Esophagus muscularis mucosa (tissue), 4 donors: Measurements from ENCODE around the gene CTNS. TPM values are rescaled to one million over a fixed set of nuclear protein-coding genes. Genes with fewer than 3 reads are reported as not detected.

Experiments
- DNase-seq: peaks from one replicate; pipeline ENCODE4 v3.0.0-alpha.2; 2017; ENCODE audit errors: extremely low spot score
- H3K27ac ChIP-seq, 4 donors: fragments of 200-600 bp; sonication (generic); replicated peaks in 1 of 4; 1 replicate in 3 of 4; 2 replicates in 1 of 4; pipeline ENCODE4 v1.5.1; 2016 to 2019; ENCODE audit warnings: mild to moderate bottlenecking in 1 of 4
- H3K27me3 ChIP-seq, 4 donors: fragments of 200-600 bp; sonication (generic); one replicate each; pipeline versions ENCODE4 v1.5.1 to v1.6.0; 2016 to 2019
- H3K36me3 ChIP-seq, 4 donors: fragments of 200-600 bp; sonication (generic); one replicate each; pipeline ENCODE4 v1.5.1; 2016 to 2019
- H3K4me1 ChIP-seq, 4 donors: fragments of 200-600 bp; sonication (generic); one replicate each; pipeline ENCODE4 v1.5.1; 2016 to 2019
- H3K4me3 ChIP-seq, 4 donors: fragments of 200-600 bp; sonication (generic); 1 replicate in 2 of 4; 2 replicates in 2 of 4; pipeline ENCODE4 v1.5.1; 2016 to 2019; ENCODE audit warnings: mild to moderate bottlenecking in 4 of 4, moderate library complexity in 1 of 4
- H3K9me3 ChIP-seq, 4 donors: fragments of 200-600 bp; sonication (generic); 1 replicate in 3 of 4; 2 replicates in 1 of 4; pipeline ENCODE4 v1.5.1; 2016 to 2019
- CTCF ChIP-seq, 3 experiments: fragments of 200-600 bp in 2 of 3; fragments of 450-650 bp in 1 of 3; sonication (generic) in 2 of 3; IDR thresholded peaks; one replicate each; pipeline ENCODE4 v1.5.1; 2017 to 2019; ENCODE audit warnings: antibody characterized with exemption in 3 of 3, mild to moderate bottlenecking in 2 of 3, moderate library complexity in 1 of 3
- EP300 ChIP-seq: sonication (generic); formaldehyde crosslinking; IDR thresholded peaks from one replicate; pipeline ENCODE4 v1.6.1; 2017; ENCODE audit warnings: antibody characterized with exemption
- POLR2A ChIP-seq: fragments of 450-650 bp; IDR thresholded peaks from one replicate; pipeline ENCODE4 v1.6.1; 2017; ENCODE audit warnings: antibody characterized with exemption, moderate library complexity, mild to moderate bottlenecking, low read depth
- POLR2AphosphoS5 ChIP-seq, 2 donors: sonication (generic); formaldehyde crosslinking; IDR thresholded peaks; one replicate each; pipeline ENCODE4 v1.6.1; 2017; ENCODE audit warnings: antibody characterized with exemption in 2 of 2
- WGBS: methylation state at CpG from one replicate; pipeline ENCODE4 v1.1.5; 2018; 5-methylcytosine and 5-hydroxymethylcytosine counted together
- intact Hi-C: fragments of 100-400 bp; cut with DNase I; formaldehyde crosslinking; loops from one replicate; pipeline ENCODE4 v1.15.1; 2023
- total RNA-seq, 4 donors: library from RNA; depleted of rRNA; stranded (reverse); fragments of >200 nt; gene quantifications; one replicate each; pipeline versions ENCODE4 v1.1.0 to v1.2.1, GENCODE V29; 2016

Gene CTNS
- total RNA-seq, 4 donors from 2014 or later = 10.4 to 20.3 (median 15.5) TPM

GRCh38 chr17:3689262-3690093, 52.9 kb downstream of the CTNS start:
- peaks cover 0 to 9% (median 3%) of the 10 kb centered on the region in 4 donors for H3K4me1 ChIP-seq
- WGBS = 93% methylated on average over 31 of the region's 44 CpGs
- DNase-seq = no peak
- no peak overlapping the region for H3K27ac ChIP-seq
- TF ChIP-seq POLR2AphosphoS5 (IDR thresholded peaks at IDR 0.05) (no peak), POLR2A (no peak), CTCF (IDR thresholded peaks at IDR 0.05) (no peak), EP300 (no peak)
- H3K36me3 ChIP-seq = no peaks in the 10 kb centered on the region
- H3K9me3 ChIP-seq = no peaks in the 10 kb centered on the region
- H3K27me3 ChIP-seq = peaks cover 0 to 70% (median 13%) of the 10 kb centered on the region in 4 donors
- H3K4me3 ChIP-seq = no peak overlapping the region
- intact Hi-C loops = no loop called here

GRCh38 chr17:3690094-3690715, 53.6 kb downstream of the CTNS start:
- WGBS = 82% methylated on average over 10 of the region's 22 CpGs
- intact Hi-C loops = no loop called here

GRCh38 chr17:3691617-3692067, 55.1 kb downstream of the CTNS start:
- no peak for DNase-seq
- Histone ChIP-seq H3K36me3 (no peaks in the 10 kb centered on the region), H3K4me3 (no peak overlapping the region), H3K9me3 (no peaks in the 10 kb centered on the region), H3K27ac (no peak overlapping the region), H3K4me1 (peaks cover 18 to 29% (median 23%) of the 10 kb centered on the region in 4 donors), H3K27me3 (peaks cover 0 to 81% (median 34%) of the 10 kb centered on the region in 4 donors)
- intact Hi-C loops = no loop called here
- WGBS = 79% methylated on average over 10 of the region's 16 CpGs
- TF ChIP-seq CTCF (IDR thresholded peaks at IDR 0.05) = no peak
- no peak for TF ChIP-seq POLR2AphosphoS5 (IDR thresholded peaks at IDR 0.05)
- no peak for TF ChIP-seq EP300
- TF ChIP-seq POLR2A = no peak

More at GRCh38 chr17:3690094-3690715, 53.6 kb downstream of the CTNS start:
- Histone ChIP-seq H3K27ac (no peak overlapping the region), H3K9me3 (no peaks in the 10 kb centered on the region), H3K4me1 (peaks cover 5 to 16% (median 9%) of the 10 kb centered on the region in 4 donors), H3K36me3 (no peaks in the 10 kb centered on the region), H3K27me3 (peaks cover 0 to 70% (median 20%) of the 10 kb centered on the region in 4 donors), H3K4me3 (no peak overlapping the region)
- DNase-seq = no peak
- TF ChIP-seq POLR2A (no peak), CTCF (IDR thresholded peaks at IDR 0.05) (no peak)

GRCh38 chr17:3692346-3692745, 55.8 kb downstream of the CTNS start:
- 81% methylated on average over 9 of the region's 9 CpGs for WGBS
- no peak overlapping the region for H3K4me3 ChIP-seq
- H3K4me1 ChIP-seq = peaks cover 18 to 29% (median 25%) of the 10 kb centered on the region in 4 donors
- no peak overlapping the region for H3K27ac ChIP-seq
- intact Hi-C loops = no loop called here
- no peaks in the 10 kb centered on the region for H3K36me3 ChIP-seq
- H3K27me3 ChIP-seq = peaks cover 0 to 88% (median 35%) of the 10 kb centered on the region in 4 donors
- no peak for TF ChIP-seq POLR2A
- no peak for TF ChIP-seq POLR2AphosphoS5 (IDR thresholded peaks at IDR 0.05)
- no peak for TF ChIP-seq CTCF (IDR thresholded peaks at IDR 0.05)
- TF ChIP-seq EP300 = no peak
- no peak for DNase-seq
- no peaks in the 10 kb centered on the region for H3K9me3 ChIP-seq
